ENCODE measurements around the gene MMRN1.

GRCh38 chr4:89847571-89848325 is 46.9 kb upstream of the MMRN1 start:
- TF ChIP-seq CTCF (conservative IDR thresholded peaks at IDR 0.05) = no peak
- no peak for TF ChIP-seq EZH2 (IDR thresholded peaks at IDR 0.05; ENCODE audit: low read depth)

Data from PC-9 (cell line).